K562 (cell line): ENCODE data around the gene BTBD18. TPM values are rescaled to one million over a fixed set of nuclear protein-coding genes. Genes with fewer than 3 reads are reported as not detected.
A peak's percentile ranks its signal among the peaks of the same experiment; 100 is the strongest.

ENCODE experiments used
- CBFB ChIP-seq: sonication (generic); formaldehyde crosslinking; IDR thresholded peaks from 2 replicates; pipeline ENCODE4 v1.4.0; 2020; ENCODE audit warnings: mild to moderate bottlenecking, missing genetic modification reagents
- CREM ChIP-seq: IDR thresholded peaks from 2 replicates; pipeline ENCODE4 v1.6.1; 2014; ENCODE audit warnings: antibody characterized with exemption, low read depth
- E2F3 ChIP-seq: fragments of 250-450 bp; sonication (Bioruptor Pico); IDR thresholded peaks from 2 replicates; pipeline ENCODE4 v1.4.0; 2020; ENCODE audit warnings: mild to moderate bottlenecking
- FOXA1 ChIP-seq: fragments of 450-650 bp; IDR thresholded peaks from 2 replicates; pipeline ENCODE4 v1.6.1; 2016; ENCODE audit warnings: mild to moderate bottlenecking, borderline replicate concordance
- GTF2E2 ChIP-seq: fragments of 200-800 bp; sonication (Bioruptor generic); IDR thresholded peaks from 2 replicates; pipeline ENCODE4 v1.6.1; 2016; ENCODE audit warnings: missing genetic modification characterization, missing compliant biosample characterization
- NCOA1 ChIP-seq: fragments of 450-650 bp; IDR thresholded peaks from 2 replicates; pipeline ENCODE4 v1.6.1; 2016; ENCODE audit warnings: low read depth
- PHB ChIP-seq: fragments of 250-450 bp; sonication (Bioruptor Pico); IDR thresholded peaks from 2 replicates; pipeline ENCODE4 v1.5.0; 2021
- PHF21A ChIP-seq: fragments of 450-650 bp; IDR thresholded peaks from 2 replicates; pipeline ENCODE4 v1.6.1; 2017; ENCODE audit warnings: low read depth, borderline replicate concordance
- RAD51 ChIP-seq: fragments of 450-650 bp; IDR thresholded peaks from 2 replicates; pipeline ENCODE4 v1.7.1; 2016; ENCODE audit warnings: low read depth, mild to moderate bottlenecking, borderline replicate concordance
- ZNF134 ChIP-seq: fragments of 250-450 bp; sonication (Bioruptor Pico); conservative IDR thresholded peaks from 2 replicates; pipeline ENCODE4 v1.4.0; 2020
- ZNF551 ChIP-seq: fragments of 250-450 bp; sonication (Bioruptor Pico); IDR thresholded peaks from 2 replicates; pipeline ENCODE4 v1.5.0; 2021; ENCODE audit warnings: mild to moderate bottlenecking, moderate library complexity
- ZNF695 ChIP-seq: fragments of 450-650 bp; formaldehyde crosslinking; IDR thresholded peaks from 2 replicates; pipeline ENCODE4 v1.4.0; 2020; ENCODE audit warnings: mild to moderate bottlenecking, moderate library complexity
- polyA plus RNA-seq, 8 experiments: library from polyadenylated mRNA; depleted of rRNA in 4 of 8; stranded (reverse) in 5 of 8; unstranded in 3 of 8; fragments of >200 nt; fragmentation: Nextera tagmentation in 2 of 8; fragmentation: Illumina TruSeq in 1 of 8; extraction: Ambion mirVana in 2 of 8; extraction: Trizol in 1 of 8; gene quantifications; 2 replicates each; pipeline versions ENCODE4 v1.2.1 to v1.2.3, GENCODE V29; 2011 to 2014; ENCODE audit warnings: inconsistent platforms in 1 of 8, missing spikeins in 1 of 8
- total RNA-seq, 7 experiments: library from RNA; depleted of rRNA in 6 of 7; stranded (reverse); fragments of >200 nt in 6 of 7; fragmentation: Illumina TruSeq in 2 of 7; extraction: Trizol in 2 of 7; gene quantifications; 2 replicates each; pipeline versions ENCODE4 v1.2.1 to v1.2.3, GENCODE V29; 2011 to 2021; ENCODE audit warnings: low replicate concordance in 1 of 7
- TF ChIP-seq, protein P1 (sequence below): fragments of 450-650 bp; IDR thresholded peaks from 2 replicates; pipeline ENCODE4 v1.6.1; 2016; ENCODE audit warnings: low read depth, mild to moderate bottlenecking, moderate library complexity
- TF ChIP-seq, protein P2 (sequence below): sonication (generic); IDR thresholded peaks from 2 replicates; pipeline ENCODE4 v1.6.1; 2016
- TF ChIP-seq, protein P3 (sequence below): fragments of 250-450 bp; sonication (Bioruptor Pico); IDR thresholded peaks from 2 replicates; pipeline ENCODE4 v1.4.0; 2020
- TF ChIP-seq, protein P4 (sequence below): fragments of 450-650 bp; IDR thresholded peaks from 2 replicates; pipeline ENCODE4 v1.6.1; 2016; ENCODE audit warnings: mild to moderate bottlenecking
- TF ChIP-seq, protein P5 (sequence below): sonication (generic); formaldehyde crosslinking; IDR thresholded peaks from 2 replicates; pipeline ENCODE4 v1.8.1; 2022; ENCODE audit warnings: missing genetic modification reagents

Gene BTBD18
- total and polyA plus RNA-seq, 9 of the 15 experiments (the other 6 are each of a cell fraction or from before 2014, with no cell fraction given), result 0.06 TPM; not detected in 8

DNA sequence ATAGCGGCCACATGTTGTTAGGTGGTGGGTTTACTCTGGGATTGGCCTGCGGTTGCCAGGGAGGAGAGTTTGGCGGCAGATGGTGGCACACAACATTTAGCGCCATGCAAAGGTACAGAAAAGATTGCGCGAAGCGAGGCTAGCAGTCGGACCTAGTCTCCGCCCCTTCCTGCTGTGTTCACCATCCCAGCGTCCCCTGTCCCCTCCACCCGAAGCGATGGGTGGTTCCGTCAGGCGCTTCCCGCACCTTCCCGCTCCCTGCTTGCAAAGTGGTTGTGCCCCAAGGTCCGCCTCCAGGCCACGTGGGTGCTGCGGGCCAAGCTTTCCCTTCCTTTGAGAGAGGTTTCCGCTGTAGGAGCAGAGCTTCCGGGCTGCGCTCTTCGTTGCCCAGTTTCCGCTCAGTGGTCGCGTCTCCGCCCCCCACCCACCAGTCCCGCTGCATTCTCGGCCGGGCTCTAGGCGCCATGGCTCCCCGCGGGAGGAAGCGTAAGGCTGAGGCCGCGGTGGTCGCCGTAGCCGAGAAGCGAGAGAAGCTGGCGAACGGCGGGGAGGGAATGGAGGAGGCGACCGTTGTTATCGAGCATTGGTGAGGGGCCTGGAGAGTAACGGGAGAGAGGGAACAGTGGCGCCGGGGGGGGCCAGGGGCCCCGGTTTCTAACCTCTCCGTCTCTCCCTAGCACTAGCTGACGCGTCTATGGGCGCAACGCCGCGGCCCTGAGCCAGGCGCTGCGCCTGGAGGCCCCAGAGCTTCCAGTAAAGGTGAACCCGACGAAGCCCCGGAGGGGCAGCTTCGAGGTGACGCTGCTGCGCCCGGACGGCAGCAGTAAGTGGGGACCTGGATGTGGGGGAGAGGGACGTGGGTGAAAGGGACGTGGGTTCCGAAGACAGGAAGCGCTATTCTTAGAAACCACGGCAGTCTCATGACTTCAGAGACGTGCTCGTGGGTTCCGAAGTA, 10.2 kb downstream of the BTBD18 start, which contains the start of gene SELENOH (continued):
- TF ChIP-seq ZNF134, result 0 out of 2 replicates have a peak, but pooled peaks have one; percentile 15
- TF ChIP-seq, protein P1, sequence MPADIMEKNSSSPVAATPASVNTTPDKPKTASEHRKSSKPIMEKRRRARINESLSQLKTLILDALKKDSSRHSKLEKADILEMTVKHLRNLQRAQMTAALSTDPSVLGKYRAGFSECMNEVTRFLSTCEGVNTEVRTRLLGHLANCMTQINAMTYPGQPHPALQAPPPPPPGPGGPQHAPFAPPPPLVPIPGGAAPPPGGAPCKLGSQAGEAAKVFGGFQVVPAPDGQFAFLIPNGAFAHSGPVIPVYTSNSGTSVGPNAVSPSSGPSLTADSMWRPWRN, result no peak
- no peak for TF ChIP-seq ZNF695 (CRISPR knock-in tag)
- peak; percentile 90 for TF ChIP-seq CREM
- no peak; the same call in 1 of the 2 replicates for TF ChIP-seq ZNF551 (CRISPR knock-in tag)
- no peak for TF ChIP-seq PHB (CRISPR knock-in tag)
- peak; percentile 92 for TF ChIP-seq GTF2E2 (tag)
- TF ChIP-seq FOXA1, result no peak
- TF ChIP-seq NCOA1, result peak; percentile 99
- no peak for TF ChIP-seq PHF21A
- TF ChIP-seq, protein P2, sequence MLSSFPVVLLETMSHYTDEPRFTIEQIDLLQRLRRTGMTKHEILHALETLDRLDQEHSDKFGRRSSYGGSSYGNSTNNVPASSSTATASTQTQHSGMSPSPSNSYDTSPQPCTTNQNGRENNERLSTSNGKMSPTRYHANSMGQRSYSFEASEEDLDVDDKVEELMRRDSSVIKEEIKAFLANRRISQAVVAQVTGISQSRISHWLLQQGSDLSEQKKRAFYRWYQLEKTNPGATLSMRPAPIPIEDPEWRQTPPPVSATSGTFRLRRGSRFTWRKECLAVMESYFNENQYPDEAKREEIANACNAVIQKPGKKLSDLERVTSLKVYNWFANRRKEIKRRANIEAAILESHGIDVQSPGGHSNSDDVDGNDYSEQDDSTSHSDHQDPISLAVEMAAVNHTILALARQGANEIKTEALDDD, result peak; percentile 81
- peak; percentile 74 for TF ChIP-seq E2F3 (CRISPR knock-in tag)
- peak; percentile 90 for TF ChIP-seq RAD51
- peak; percentile 92; the same call in 1 of the 2 replicates for TF ChIP-seq CBFB (CRISPR knock-in tag)
- TF ChIP-seq, protein P3, sequence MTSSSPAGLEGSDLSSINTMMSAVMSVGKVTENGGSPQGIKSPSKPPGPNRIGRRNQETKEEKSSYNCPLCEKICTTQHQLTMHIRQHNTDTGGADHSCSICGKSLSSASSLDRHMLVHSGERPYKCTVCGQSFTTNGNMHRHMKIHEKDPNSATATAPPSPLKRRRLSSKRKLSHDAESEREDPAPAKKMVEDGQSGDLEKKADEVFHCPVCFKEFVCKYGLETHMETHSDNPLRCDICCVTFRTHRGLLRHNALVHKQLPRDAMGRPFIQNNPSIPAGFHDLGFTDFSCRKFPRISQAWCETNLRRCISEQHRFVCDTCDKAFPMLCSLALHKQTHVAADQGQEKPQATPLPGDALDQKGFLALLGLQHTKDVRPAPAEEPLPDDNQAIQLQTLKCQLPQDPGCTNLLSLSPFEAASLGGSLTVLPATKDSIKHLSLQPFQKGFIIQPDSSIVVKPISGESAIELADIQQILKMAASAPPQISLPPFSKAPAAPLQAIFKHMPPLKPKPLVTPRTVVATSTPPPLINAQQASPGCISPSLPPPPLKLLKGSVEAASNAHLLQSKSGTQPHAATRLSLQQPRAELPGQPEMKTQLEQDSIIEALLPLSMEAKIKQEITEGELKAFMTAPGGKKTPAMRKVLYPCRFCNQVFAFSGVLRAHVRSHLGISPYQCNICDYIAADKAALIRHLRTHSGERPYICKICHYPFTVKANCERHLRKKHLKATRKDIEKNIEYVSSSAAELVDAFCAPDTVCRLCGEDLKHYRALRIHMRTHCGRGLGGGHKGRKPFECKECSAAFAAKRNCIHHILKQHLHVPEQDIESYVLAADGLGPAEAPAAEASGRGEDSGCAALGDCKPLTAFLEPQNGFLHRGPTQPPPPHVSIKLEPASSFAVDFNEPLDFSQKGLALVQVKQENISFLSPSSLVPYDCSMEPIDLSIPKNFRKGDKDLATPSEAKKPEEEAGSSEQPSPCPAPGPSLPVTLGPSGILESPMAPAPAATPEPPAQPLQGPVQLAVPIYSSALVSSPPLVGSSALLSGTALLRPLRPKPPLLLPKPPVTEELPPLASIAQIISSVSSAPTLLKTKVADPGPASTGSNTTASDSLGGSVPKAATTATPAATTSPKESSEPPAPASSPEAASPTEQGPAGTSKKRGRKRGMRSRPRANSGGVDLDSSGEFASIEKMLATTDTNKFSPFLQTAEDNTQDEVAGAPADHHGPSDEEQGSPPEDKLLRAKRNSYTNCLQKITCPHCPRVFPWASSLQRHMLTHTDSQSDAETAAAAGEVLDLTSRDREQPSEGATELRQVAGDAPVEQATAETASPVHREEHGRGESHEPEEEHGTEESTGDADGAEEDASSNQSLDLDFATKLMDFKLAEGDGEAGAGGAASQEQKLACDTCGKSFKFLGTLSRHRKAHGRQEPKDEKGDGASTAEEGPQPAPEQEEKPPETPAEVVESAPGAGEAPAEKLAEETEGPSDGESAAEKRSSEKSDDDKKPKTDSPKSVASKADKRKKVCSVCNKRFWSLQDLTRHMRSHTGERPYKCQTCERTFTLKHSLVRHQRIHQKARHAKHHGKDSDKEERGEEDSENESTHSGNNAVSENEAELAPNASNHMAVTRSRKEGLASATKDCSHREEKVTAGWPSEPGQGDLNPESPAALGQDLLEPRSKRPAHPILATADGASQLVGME (CRISPR knock-in tag), result no peak
- TF ChIP-seq, protein P4, sequence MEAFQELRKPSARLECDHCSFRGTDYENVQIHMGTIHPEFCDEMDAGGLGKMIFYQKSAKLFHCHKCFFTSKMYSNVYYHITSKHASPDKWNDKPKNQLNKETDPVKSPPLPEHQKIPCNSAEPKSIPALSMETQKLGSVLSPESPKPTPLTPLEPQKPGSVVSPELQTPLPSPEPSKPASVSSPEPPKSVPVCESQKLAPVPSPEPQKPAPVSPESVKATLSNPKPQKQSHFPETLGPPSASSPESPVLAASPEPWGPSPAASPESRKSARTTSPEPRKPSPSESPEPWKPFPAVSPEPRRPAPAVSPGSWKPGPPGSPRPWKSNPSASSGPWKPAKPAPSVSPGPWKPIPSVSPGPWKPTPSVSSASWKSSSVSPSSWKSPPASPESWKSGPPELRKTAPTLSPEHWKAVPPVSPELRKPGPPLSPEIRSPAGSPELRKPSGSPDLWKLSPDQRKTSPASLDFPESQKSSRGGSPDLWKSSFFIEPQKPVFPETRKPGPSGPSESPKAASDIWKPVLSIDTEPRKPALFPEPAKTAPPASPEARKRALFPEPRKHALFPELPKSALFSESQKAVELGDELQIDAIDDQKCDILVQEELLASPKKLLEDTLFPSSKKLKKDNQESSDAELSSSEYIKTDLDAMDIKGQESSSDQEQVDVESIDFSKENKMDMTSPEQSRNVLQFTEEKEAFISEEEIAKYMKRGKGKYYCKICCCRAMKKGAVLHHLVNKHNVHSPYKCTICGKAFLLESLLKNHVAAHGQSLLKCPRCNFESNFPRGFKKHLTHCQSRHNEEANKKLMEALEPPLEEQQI, result peak; percentile 85; the same call in 1 of the 2 replicates
- TF ChIP-seq, protein P5, sequence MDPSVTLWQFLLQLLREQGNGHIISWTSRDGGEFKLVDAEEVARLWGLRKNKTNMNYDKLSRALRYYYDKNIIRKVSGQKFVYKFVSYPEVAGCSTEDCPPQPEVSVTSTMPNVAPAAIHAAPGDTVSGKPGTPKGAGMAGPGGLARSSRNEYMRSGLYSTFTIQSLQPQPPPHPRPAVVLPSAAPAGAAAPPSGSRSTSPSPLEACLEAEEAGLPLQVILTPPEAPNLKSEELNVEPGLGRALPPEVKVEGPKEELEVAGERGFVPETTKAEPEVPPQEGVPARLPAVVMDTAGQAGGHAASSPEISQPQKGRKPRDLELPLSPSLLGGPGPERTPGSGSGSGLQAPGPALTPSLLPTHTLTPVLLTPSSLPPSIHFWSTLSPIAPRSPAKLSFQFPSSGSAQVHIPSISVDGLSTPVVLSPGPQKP (CRISPR knock-in tag), result no peak
